Stimulated activated CD4-positive, alpha-beta T cell treated with anti-CD3 and anti-CD28 coated beads, Interleukin-1b, Interleukin-23, amount 100 ng/mL, for 4 hours (primary cell): ENCODE data around the gene CCDC57.
A peak's percentile ranks its signal among the peaks of the same experiment; 100 is the strongest.

Experiments
- DNase-seq, 2 donors: peaks; one replicate each; pipeline ENCODE4 v3.0.0-alpha.2; 2020; ENCODE audit warnings: low read depth in 2 of 2

Gene CCDC57

DNA sequence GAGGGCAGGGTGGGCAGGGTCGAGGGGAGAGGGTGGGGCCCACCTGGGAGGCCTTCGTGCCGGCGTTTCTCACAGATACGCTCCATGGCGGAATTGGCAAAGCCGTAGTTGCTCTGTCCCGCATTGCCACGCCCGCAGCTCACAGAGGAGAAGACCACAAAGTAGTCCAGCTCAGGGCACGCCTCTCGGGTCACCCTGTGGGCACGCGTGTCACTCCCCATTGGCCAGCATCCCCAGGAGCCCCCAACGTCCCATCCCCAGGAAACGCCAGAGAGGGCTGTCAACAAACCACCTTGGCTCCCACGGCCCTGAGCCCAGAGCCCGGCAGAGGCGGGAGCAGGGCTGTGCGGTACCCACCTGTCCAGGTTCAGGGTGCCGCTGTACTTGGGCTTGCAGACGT is 130.7 kb downstream of the CCDC57 start:
- no peak for DNase-seq

DNA sequence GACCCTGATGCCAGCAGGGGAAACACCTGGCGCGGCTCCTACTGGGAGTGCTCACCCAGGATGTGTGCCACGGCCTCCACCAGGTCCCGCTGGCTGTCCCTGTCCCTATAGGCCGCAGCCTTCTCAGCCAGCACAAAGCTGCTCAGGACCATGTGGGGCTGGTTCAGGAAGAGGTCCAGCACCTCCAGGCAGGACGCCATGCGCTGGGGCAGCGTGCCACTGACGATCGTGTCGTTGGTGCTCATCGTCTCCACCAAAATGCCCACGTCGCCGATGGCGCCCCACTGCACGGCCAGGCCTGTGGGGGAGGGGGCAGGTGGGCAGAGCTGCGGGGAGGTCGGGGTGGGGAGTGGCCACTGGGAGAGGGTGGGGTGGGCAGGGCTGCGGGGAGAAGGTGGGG is 131.1 kb downstream of the CCDC57 start:
- no peak for DNase-seq

DNA sequence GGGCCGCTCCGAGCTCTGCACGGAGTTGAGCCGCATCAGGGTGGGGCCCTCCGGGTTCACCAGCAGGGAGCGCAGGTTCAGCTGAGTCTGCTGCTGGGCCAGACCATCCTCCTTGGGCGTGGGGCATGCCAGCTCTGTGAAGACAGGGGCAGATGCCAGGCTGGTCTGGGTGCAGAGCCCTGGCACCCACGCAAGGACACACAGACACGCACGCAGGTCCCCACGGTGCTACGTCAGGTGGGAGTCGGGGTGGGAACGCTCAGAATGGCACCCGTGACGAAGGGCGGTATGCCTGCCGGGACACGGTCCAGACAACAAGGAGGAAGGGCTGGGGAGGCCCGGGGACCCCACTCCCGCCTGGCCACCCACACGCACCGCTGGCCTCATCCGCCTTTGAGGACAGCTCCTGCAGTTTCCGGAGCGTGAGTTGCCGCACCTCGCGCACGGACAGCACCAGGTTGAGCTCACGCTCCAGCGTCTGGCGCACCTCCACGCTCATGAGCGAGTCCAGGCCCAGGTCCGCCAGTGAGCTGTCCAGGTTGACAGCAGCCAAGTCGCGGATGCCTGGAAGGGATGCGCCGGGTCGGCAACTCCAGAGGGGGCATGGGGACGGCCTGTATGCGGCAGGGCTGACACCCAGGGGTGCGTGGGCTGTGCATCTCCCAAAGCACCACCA is 131.7 kb downstream of the CCDC57 start:
- DNase-seq = no peak

DNA sequence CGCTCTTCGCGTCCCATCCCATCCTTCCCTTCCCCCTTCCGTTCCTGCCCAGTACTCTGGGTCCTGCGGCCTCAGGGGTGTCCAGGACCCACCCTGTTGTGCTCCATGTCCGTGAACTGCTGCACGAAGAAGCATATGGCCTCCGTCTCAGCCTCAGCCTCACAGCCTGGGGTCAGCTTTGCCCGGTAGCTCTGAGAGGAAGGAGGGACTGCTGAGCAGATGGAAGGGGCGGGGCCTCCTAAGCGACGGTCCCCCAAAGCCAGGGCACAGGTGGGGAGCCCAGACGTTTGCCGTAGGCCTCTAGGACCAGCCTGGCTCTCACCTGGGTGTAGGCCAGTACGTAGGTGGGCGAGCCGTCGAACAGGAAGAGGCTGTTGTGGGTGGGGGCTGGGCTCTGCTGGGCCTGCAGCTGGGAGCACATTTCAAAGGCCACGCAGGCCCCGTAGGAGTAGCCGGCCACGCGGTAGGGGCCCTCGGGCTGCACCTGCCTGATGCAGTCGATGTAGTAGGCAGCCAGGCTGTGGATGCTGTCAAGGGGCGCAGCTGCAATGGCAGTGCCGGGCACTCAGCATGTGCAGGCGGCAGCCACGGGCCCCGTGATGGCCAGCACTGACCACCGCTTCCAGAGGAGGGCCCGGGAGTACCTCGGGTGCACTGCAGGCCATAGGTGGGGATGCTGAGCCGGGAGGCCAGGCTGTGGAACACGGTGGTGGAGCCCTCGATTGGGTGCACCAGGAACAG is 132.4 kb downstream of the CCDC57 start:
- no peak for DNase-seq

DNA sequence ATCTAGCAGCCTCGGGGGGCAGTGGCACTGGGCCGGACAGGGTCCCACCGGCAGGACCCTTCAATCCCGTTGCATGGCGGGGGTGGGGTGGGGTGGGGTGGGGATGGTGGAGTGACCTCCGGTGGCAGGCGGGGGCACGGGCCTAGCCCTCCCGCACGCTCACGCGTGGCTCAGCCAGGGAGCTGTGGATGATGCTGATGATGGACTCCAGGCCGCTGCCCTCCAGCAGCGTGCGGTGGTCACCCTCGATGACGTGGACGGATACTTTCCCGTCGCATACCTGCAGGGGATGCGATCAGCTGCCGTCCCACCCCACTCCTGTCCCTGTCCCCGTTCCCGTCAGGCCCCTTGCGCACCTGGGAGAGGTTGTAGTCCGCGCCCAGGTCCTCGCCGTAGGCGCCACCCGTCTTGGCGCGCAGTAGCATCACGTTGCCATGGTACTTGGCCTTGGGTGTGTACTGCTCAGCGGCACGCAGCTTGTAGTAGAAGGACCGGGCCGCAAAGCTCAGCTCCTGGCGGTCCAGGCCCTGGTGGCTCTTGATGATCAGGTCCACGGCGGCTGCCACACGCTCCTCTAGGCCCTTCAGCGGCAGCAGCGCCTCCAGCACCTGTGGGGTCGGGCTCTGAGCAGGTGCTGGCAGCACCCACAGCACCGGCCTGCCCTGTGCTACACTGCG is 133.5 kb downstream of the CCDC57 start:
- no peak for DNase-seq

DNA sequence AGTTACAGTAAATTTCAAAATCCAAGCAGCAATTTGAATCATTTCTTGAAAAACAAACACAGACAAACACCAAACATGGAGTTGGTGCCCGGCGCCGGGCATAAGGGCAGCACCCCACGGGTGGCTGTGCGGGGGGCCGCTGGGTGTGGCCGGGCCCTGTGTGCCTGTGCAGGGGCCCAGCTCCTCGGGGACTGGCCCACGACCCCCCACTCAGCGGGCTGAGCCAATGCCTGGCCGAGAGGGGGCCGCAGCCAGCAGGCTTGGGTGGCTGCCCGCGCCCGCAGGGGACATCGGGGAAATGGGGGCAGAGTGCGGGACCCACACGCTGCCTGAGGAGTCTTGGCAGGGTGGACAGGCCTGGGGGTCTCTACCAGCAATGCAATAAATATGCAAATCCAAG is 134.2 kb downstream of the CCDC57 start:
- DNase-seq = no peak

DNA sequence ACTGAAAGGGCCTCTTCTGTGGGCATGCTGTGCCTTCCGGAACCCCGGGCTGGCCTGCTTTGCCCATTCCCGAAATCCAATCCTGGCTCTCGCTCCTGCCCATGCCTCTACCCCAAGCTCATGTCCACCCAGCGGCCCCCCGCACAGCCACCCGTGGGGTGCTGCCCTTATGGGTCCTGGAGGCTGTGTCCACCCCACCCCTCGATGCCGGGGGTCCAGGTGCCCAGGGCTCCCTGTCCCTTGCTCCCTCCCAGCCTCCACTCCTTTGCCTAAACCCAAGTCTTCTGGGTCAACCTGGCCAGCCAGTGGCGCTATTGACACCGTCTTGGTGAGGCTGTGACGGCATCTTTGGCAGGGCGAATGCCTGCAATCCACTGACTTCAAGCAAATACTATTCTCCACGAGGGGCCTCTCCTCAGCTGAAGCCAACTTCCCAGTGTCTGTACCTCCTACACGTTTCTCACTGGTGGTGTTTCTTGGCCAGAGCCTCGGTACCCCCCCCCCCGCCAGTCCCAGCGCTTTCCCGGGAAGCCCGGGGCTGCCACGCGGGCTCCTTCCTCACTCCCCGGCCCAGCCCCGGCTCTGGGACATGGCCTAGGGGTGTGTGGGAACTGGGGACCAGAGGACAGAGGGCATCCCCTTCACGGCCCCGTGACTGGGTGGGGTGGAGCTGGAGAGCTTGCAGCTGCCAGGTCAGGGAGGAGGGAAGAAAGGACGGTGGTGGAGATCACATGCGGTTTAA is 134.9 kb downstream of the CCDC57 start:
- no peak for DNase-seq

DNA sequence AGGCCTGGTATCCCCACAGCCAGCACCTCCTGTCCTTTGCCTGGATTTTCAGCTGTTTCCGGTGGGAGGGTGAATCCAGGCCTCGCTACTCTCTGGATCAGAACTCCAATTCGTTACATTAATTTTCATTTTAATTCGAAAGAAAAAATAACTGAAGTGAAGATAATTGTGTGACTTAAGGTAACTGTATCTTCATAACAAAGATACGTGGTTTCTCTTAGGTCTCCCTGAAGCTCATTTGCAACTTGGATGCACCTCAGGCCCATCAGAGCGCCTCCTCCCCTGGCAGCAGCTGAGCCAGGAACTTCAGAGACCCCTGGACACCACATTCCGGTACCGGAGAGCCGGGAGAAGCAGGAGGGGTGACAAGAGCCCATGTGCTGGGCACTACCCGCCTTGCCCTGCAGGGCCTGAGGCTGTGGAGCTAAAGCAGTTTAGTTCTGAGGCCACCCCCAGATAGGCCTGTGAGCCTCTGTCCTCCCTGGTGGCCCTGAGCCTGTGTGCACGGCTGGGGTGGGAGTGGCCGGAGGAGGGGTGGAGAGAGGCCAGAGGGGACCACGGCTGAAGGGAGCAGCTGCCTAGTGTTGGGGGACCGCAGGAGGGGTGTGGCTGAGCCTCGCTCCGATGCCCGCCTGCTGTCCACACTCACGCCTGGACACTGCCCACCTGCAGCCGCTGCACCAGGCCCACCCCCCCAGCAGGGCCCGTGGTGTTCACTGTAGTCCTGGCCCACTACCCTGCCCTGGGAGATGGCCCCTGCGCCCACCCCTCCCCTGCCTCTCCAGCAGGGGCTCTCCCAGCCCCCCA is 135.7 kb downstream of the CCDC57 start:
- DNase-seq = no peak

DNA sequence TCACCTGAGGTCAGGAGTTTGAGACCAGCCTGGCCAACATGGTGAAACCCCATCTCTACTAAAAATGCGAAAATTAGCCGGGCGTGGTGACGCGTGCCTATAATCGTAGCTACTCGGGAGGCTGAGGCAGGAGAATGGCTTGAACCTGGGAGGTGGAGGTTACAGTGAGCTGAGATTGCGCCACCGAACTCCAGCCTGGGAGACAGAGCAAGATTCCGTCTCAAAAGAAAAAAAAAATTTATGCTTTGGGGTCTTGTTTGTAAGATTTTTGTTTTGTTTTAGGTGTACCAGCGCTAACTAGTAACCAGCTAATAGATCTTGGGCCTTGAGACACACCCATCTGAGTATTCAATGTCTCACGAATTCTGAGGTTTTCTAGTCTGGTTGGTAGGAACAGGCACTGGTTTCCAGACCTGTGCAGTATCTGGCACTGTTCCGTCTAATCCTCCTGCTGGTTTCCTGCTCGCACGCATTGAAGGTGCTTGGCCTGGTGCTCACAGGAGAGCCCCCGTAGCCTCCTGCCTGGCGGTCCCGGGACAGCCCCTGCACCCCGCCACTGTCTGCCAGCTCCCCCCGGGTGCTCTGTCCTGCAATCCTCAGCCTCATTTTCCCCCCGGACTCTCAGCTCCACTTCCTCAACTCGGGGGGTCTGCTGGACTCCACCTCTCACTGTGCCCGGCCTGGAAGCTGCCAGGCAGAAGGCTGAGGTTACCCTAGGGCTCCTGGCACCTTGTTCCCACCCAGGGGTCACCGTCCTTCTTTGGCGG is 136.4 kb downstream of the CCDC57 start:
- no peak for DNase-seq

DNA sequence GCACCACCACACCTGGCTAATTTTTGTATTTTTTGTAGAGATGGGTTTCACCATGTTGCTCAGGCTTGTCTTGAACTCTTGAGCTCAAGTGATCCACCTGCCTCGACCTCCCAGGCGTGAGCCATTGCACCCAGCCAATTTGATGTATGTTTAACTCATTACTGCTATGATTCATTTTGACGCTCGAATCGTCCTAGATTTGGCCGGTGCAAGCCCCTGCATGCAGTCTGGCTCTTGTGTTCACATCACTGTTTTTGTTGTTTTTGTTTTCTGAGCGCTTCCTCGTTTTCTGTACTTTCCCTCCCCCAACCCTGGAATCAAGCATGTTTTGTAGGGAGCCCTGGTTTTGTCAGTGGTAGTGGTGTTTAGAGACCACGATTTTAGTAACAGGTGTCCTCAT is 139.2 kb downstream of the CCDC57 start:
- no peak for DNase-seq

DNA sequence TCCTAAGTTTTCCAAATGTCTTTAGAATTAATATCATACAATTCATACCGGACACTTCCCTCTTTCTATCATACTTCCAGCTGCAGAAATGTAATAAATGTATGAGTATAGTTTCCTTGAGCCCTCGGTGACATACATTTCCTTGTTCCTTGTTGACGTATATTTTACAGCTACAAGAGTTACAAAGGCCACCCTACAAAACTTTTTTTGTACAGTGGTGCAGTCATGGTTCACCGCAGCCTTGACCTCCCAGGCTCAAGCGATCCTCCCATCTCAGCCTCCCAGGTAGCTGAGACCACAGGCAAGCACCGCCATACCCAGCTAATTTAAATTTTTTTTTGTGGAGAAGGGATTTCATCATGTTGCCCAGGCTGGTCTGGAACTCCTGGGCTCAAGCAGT is 139.8 kb downstream of the CCDC57 start:
- DNase-seq = no peak

DNA sequence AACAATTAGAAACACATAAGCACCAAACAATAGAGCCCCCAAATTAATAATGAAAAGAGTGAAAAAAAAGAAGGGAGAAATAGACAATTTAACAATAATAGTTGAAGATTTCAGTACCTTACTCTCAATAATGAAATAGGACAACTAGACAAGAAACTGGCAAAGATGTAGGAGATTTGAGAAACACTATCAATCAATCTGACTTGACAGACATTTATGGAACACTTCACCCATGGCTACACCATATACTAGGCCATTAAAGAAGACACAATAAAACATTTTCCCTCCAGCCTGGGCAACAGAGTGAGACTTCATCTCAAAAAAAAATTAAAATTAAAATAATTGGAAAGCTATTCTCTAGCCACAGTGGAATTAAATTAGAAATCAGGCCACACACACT is 142.0 kb downstream of the CCDC57 start:
- no peak for DNase-seq

DNA sequence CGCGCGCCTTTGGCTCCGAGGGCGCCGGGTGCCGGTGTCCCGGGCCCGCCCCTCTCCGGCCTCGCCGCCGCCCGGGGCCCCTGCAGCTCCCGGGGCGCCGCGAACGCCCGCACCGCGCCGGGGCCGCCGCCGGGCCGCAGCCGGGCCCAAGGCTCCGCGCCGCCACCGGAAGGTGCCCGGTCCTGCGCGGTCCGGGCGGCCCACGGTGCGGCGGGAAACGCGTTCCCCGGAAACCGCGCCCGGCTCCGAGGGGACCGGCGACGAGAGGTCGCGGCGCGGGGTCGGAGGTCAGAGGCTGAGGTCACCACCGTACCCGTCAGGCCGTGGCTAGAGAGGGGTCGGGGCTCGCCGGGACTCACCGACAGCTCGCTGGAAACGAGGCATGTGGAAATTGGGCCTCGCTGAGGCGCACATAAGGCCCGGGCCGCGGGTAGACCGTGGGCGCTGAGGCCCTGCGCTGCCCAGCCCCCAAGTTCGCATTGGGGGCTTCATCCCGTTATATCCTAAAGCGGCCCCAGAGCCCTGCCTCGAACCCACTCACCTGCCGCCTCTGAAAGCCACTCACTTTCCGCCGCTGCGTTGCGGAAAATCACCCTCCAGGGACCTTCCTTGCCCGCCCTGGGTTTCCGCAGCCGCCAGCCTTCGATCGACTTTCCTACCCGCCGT is 146.9 kb downstream of the CCDC57 start, which contains the start of gene DUS1L:
DUS1L (minus strand) TSS at position 167 of the 666 bp plus-strand sequence. CDS start 745 bp downstream, outside the sequence.
- peak; percentile 69 for DNase-seq

DNA sequence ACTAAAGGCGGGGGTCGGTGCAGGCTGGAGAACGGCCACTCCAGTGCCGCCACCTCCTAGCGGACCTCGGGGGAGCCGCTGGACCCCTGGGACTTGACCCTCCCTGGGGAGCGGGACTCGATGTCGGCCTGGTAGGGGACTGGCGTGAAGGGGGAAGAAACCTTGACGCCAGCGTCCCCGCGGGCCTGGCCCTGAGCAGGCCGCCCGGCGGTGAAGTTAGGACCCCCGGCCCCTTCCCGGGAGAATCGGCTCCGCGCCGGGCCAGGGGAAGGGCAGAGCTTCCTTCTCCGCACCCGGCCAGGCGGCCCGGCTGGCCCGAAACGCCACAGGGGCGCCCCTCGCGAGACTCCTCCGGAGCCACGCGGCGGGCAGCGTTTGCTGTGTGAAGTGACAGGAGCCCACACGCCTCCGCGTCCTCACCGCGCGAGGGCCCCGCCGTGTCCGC is 147.4 kb downstream of the CCDC57 start:
- DNase-seq = peak in 1 of 2 donors; percentile 10

DNA sequence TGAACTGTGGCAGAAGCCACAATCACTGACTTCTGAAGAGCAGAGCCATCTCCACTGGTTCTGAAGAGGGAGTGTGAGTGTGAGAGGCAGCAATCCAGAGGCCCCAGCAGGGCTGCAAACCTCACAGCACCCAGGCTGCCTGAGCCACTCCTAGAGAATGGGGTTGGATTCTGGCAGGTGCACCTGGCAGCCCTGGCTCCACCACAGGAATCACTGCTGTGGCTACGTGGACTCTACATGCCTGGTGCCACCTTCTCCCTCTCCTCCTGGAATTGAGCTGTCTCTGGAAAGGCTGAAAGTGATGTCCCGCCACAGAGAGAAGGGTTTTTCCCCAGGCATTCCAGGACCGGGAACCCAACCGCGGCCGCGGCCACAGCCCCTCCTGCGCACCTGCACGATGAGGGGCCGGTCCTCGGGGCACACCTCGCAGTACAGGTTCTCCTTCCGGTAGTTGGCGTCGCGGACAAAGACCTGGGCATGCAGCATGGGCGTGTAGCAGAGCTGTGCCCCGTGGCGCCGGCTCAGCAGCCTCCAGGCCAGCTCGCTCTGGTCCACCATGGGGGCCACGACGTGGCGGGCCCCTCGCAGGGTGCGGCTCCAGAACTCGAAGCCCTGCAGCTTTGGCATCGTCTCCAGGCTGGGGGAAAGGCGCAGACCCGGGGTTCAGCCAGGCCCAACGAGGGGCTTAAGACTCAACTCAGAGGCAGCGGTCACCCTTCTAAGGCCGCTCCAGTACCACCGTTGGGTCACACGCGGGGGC is 148.0 kb downstream of the CCDC57 start:
- no peak for DNase-seq

DNA sequence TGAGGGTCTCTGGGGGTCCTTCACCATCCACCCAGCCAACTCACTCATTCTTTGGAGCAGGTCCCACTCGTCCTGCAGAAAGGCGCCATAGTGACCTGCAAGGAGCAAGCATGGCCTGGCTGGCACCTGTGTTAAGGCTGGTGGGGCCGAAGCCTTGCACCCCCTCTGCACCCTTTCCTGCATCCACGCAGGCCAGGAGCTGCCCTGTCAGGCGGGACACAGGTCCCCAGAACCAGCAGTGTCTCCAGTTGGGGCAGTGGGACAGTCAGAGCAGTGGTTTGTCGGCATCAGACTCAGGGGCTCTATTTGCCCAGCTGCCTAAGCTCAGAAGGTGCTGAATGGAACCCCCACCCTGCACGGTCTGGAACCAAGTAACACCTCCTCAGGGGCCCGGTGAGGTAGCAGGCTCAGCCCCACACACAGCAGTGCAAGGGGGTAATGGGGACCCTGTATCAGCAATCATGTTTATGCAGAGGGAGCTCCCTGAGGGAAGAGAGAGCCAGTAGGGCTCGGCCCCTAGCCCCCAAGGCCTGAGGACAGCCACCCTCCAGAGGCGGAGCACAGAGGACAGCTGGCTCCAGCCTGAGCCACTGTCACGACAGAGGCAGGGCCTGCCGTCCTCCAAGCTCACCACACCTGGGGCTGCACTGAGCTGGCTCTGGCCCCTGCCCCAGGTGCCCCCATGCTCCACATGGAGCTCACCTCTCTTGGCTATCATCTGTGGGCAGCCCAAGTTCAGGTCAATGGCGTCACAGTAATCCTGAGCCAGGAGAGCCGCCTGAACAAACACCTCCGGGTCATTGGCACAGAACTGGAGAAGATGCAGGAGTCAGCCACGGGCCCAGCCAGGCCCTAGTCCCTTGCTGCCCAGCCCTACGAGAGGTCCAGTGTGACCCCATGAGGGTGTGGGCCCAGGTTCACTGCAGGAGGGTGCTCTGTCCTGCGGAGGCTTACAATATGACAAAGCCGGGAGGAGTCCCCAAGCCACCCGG is 148.9 kb downstream of the CCDC57 start:
- DNase-seq = no peak

DNA sequence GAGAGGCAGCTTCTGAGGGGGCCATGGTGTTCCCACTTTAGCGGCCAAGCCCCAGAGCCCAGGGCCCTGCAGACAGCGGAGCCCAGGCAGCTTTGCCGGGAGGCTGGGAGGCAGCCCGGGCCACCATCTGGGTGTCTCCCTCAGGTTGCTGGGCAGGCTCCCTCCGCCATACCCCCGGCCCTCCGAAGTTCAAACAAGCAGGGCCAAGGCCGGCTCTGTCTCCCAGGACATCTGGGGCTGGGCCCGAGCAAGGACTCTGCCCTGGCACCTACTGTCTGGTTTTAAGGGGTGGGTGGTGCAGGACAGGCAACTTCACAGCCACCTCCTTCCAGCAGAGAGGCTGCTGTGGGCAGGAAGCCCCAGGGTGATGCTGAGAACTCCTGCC is 149.7 kb downstream of the CCDC57 start:
- no peak for DNase-seq
